ENCODE data around the gene RNF212. TPM values are rescaled to one million over a fixed set of nuclear protein-coding genes. Genes with fewer than 3 reads are reported as not detected.

The RNF212 gene
- total RNA-seq, 1 experiment from 2014 or later, result 2.4 TPM

DNA sequence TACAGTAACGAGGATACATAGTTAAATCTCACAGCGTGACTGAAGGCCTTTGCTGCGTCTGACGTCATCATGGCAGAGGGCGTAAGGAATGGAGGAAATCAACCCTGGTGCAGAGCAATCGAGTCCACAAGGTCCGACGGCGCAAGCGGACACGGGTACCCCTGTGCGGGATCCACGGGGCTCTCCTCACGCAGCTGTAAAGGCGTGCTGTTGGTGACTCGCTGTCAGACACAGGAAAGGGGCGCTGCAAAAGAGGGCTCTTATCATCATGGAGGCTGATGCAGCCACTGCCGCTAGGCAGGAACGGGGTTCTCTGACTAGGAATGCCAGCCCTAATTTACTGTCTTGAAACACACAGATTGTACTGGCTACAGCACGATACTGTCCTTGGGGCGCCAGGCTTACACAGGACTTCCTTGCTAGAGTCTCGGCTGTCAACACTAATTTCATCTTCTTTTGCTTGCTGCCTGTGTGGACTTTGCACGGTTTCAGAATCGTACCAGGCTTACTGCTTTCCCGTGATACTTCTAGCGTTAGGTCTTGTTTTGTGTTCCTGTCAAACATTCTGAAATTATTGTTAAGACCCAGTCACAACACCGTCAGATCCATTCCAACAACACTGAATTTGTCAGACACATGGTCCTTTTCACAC is 13.6 kb downstream of the RNF212 start:
- no TSS peak for BruUV-seq (replicated peaks)
- H3K4me3 ChIP-seq (ENCODE audit: low read depth, low read length, poor library complexity, severe bottlenecking), result no peak overlapping the region
- no peaks in the 10 kb centered on the region for H3K27me3 ChIP-seq (replicated peaks; ENCODE audit: insufficient read depth, low read depth, low read length, poor library complexity)
- ChIA-PET POLR2A (ENCODE audit: low non-redundant PET) (no interaction called here), CTCF (no interaction called here)
- intact Hi-C loops (cut with micrococcal nuclease; ENCODE audit: unreplicated experiment), result no loop called here
- no peaks in the 10 kb centered on the region for H3K9me3 ChIP-seq (ENCODE audit: low read depth, low read length, poor library complexity, severe bottlenecking)
- H3K4me1 ChIP-seq (ENCODE audit: insufficient read depth, low read length, poor library complexity, severe bottlenecking), result no peaks in the 10 kb centered on the region
- DNase-seq (ENCODE audit: low spot score), result no peak
- H3K27ac ChIP-seq (ENCODE audit: low read depth, low read length, poor library complexity, severe bottlenecking), result no peak overlapping the region
- no peak for TF ChIP-seq EZH2 (IDR thresholded peaks at IDR 0.05; ENCODE audit: borderline replicate concordance, low read depth, low read length, poor library complexity, severe bottlenecking)
- TF ChIP-seq, protein P1, sequence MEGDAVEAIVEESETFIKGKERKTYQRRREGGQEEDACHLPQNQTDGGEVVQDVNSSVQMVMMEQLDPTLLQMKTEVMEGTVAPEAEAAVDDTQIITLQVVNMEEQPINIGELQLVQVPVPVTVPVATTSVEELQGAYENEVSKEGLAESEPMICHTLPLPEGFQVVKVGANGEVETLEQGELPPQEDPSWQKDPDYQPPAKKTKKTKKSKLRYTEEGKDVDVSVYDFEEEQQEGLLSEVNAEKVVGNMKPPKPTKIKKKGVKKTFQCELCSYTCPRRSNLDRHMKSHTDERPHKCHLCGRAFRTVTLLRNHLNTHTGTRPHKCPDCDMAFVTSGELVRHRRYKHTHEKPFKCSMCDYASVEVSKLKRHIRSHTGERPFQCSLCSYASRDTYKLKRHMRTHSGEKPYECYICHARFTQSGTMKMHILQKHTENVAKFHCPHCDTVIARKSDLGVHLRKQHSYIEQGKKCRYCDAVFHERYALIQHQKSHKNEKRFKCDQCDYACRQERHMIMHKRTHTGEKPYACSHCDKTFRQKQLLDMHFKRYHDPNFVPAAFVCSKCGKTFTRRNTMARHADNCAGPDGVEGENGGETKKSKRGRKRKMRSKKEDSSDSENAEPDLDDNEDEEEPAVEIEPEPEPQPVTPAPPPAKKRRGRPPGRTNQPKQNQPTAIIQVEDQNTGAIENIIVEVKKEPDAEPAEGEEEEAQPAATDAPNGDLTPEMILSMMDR (conservative IDR thresholded peaks at IDR 0.05; ENCODE audit: low read depth, low read length), result no peak
- H3K36me3 ChIP-seq (ENCODE audit: insufficient read depth, low read length, poor library complexity, severe bottlenecking), result no peaks in the 10 kb centered on the region

DNA sequence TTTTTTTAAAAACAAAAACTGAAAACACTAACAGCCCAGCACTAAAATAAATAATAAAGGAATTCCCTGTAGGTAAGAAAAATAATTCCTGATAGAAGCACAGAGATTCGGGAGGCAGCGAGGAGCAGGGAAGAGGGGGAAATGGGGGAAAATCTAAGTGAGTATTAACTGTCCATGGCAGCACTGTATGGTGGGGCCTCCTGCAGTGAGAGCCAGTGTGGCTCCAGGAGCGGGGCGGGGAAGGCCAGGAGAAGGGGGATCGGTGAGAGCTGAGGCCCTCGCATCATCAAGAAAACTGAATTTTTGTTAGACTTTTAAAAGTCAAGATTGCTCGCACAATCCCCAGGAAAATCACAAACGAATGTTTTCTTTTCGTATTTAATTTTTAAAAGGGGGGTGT is 14.1 kb downstream of the RNF212 start:
- POLR2A ChIA-PET (ENCODE audit: low non-redundant PET), result no interaction called here
- H3K4me3 ChIP-seq (ENCODE audit: low read depth, low read length, poor library complexity, severe bottlenecking), result no peak overlapping the region

DNA sequence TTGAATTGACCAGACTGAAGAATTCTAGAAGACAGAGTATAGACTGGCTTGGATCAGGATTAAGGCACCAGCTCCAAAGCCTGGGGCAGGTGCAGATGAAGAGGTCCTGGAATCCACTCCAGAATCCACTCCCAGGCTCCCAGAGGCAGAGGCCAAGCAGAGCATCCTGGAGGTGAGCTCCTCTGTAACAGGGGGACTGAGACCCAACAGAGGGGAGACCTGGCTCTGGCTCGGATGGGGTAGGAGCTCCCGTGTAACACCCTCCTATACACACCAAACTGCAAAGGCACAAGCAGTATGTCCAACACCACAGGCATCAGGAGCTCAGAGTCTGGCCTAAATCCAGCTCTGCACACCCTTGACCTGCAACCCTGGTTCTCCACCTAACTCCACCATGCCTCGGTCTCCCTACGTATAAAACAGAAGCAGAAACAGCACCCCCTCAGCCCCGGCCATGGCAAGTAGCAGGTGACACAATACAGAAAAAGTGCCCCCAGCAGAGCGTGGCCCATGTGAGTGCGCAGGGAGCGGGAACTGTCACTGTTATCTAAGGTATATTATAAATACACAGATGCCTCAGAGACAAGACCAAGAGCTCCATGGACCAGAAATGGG is 14.9 kb downstream of the RNF212 start:
- H3K9me3 ChIP-seq (ENCODE audit: low read depth, low read length, poor library complexity, severe bottlenecking), result no peaks in the 10 kb centered on the region
- no peak overlapping the region for H3K27ac ChIP-seq (ENCODE audit: low read depth, low read length, poor library complexity, severe bottlenecking)
- no peak overlapping the region for H3K4me3 ChIP-seq (ENCODE audit: low read depth, low read length, poor library complexity, severe bottlenecking)
- intact Hi-C loops (cut with micrococcal nuclease; ENCODE audit: unreplicated experiment), result no loop called here
- H3K36me3 ChIP-seq (ENCODE audit: insufficient read depth, low read length, poor library complexity, severe bottlenecking), result no peaks in the 10 kb centered on the region
- no peak for DNase-seq (ENCODE audit: low spot score)
- ChIA-PET POLR2A (ENCODE audit: low non-redundant PET) (no interaction called here), CTCF (no interaction called here)
- H3K4me1 ChIP-seq (ENCODE audit: insufficient read depth, low read length, poor library complexity, severe bottlenecking), result no peaks in the 10 kb centered on the region
- no peak for TF ChIP-seq EZH2 (IDR thresholded peaks at IDR 0.05; ENCODE audit: borderline replicate concordance, low read depth, low read length, poor library complexity, severe bottlenecking)
- TF ChIP-seq, protein P1 (conservative IDR thresholded peaks at IDR 0.05; ENCODE audit: low read depth, low read length), result no peak
- BruUV-seq (replicated peaks), result no TSS peak
- no peaks in the 10 kb centered on the region for H3K27me3 ChIP-seq (replicated peaks; ENCODE audit: insufficient read depth, low read depth, low read length, poor library complexity)

More for the DNA sequence above, 14.1 kb downstream of the RNF212 start:
- no peaks in the 10 kb centered on the region for H3K4me1 ChIP-seq (ENCODE audit: insufficient read depth, low read length, poor library complexity, severe bottlenecking)
- H3K9me3 ChIP-seq (ENCODE audit: low read depth, low read length, poor library complexity, severe bottlenecking), result no peaks in the 10 kb centered on the region
- H3K27ac ChIP-seq (ENCODE audit: low read depth, low read length, poor library complexity, severe bottlenecking), result no peak overlapping the region
- no TSS peak for BruUV-seq (replicated peaks)
- CTCF ChIA-PET, result no interaction called here
- DNase-seq (ENCODE audit: low spot score), result no peak
- TF ChIP-seq EZH2 (IDR thresholded peaks at IDR 0.05; ENCODE audit: borderline replicate concordance, low read depth, low read length, poor library complexity, severe bottlenecking), result no peak
- TF ChIP-seq, protein P1 (conservative IDR thresholded peaks at IDR 0.05; ENCODE audit: low read depth, low read length), result no peak
- intact Hi-C loops (cut with micrococcal nuclease; ENCODE audit: unreplicated experiment), result no loop called here
- H3K36me3 ChIP-seq (ENCODE audit: insufficient read depth, low read length, poor library complexity, severe bottlenecking), result no peaks in the 10 kb centered on the region
- H3K27me3 ChIP-seq (replicated peaks; ENCODE audit: insufficient read depth, low read depth, low read length, poor library complexity), result no peaks in the 10 kb centered on the region
